ENCODE results near the gene CDC42BPB.

Gene CDC42BPB

GRCh38 chr14:103057372-103058163 lies at the start of gene CDC42BPB:
CDC42BPB (minus strand) TSS chr14:103057549; CDS start chr14:103057173, 376 bp downstream.
- peak; percentile 53 for DNase-seq

GRCh38 chr14:103105580-103106150 lies 48.3 kb upstream of the CDC42BPB start:
- DNase-seq: no peak

- peak; percentile 65 for DNase-seq
These were observed 47.5 kb upstream of the CDC42BPB start for GRCh38 chr14:103104654-103105452.

- no peak for DNase-seq
These were observed 47.0 kb upstream of the CDC42BPB start for GRCh38 chr14:103104389-103104653.

GRCh38 chr14:103103461-103104388 lies 46.4 kb upstream of the CDC42BPB start:
- no peak for DNase-seq

- DNase-seq: no peak
These were observed 45.4 kb upstream of the CDC42BPB start for GRCh38 chr14:103102689-103103260.

- DNase-seq: no peak
These were observed 44.8 kb upstream of the CDC42BPB start for GRCh38 chr14:103101963-103102688.

GRCh38 chr14:103101257-103101962 lies 44.1 kb upstream of the CDC42BPB start:
- DNase-seq: no peak

- no peak for DNase-seq
These were observed 43.2 kb upstream of the CDC42BPB start for GRCh38 chr14:103100281-103101121.

GRCh38 chr14:103099733-103100280 lies 42.5 kb upstream of the CDC42BPB start:
- no peak for DNase-seq

GRCh38 chr14:103099081-103099732 lies 41.9 kb upstream of the CDC42BPB start:
- no peak for DNase-seq

GRCh38 chr14:103097994-103098957 lies 40.9 kb upstream of the CDC42BPB start:
- no peak for DNase-seq

GRCh38 chr14:103097244-103097993 lies 40.1 kb upstream of the CDC42BPB start:
- DNase-seq: no peak

GRCh38 chr14:103096387-103096786 lies 39.0 kb upstream of the CDC42BPB start:
- DNase-seq: no peak

GRCh38 chr14:103095210-103095778 lies 37.9 kb upstream of the CDC42BPB start:
- DNase-seq: no peak

GRCh38 chr14:103094406-103095209 lies 37.3 kb upstream of the CDC42BPB start, which contains the start of gene EXOC3L4:
EXOC3L4 (plus strand) TSS chr14:103094725; CDS start chr14:103100220, 5,495 bp downstream.
- no peak for DNase-seq
